Measurements from ENCODE around the gene CACNA1I. TPM values are rescaled to one million over a fixed set of nuclear protein-coding genes. Genes with fewer than 3 reads are reported as not detected.

Gene CACNA1I
- total RNA-seq, 1 donor from 2014 or later, result 0.11 TPM

DNA sequence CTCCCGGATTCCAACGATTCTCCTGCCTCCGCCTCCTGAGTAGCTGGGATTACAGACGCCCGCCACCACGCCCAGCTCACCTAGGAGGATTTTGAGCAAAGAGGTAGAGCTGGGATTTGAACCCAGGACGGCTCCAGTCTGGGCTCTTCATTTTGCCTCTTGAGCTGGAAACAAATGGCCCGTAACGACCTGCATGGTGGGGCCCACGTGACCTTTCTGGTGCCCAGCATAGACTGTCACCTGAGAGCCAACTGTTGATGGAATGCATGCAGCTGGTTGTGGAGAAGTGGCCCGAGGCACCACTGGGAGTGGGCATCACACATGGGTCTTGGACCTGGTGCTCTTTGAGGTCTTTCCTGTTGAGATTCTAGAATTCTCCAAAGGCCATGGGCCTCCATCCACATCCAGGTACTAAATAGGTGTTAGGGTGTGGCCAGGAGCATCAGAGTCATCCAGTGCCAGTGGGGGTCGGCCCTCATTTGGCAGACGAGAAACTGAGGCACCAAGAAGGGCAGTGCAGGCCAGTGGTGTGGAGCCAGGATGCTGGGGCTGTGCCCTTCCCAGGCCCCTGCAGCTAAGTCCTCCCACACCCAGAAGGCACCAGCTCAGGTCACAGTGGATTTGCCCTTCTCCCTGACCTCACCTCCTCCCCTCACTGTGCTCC is 46.3 kb upstream of the CACNA1I start:
- Histone ChIP-seq H3K4me2 (no peak overlapping the region), H3K27me3 (no peaks in the 10 kb centered on the region), H3F3A (ENCODE audit: low read depth) (peaks cover 83% of the 10 kb centered on the region), H3K27ac (no peak overlapping the region), H3K4me3 (no peak overlapping the region), H4K20me1 (ENCODE audit: low read depth) (peaks cover 85% of the 10 kb centered on the region), H3K9me3 (ENCODE audit: low read depth) (no peaks in the 10 kb centered on the region), H3K9ac (no peak overlapping the region), H2AFZ (replicated peaks) (no peak overlapping the region), H3K4me1 (peaks cover 16% of the 10 kb centered on the region), H3K79me2 (ENCODE audit: low read depth) (peaks cover 52% of the 10 kb centered on the region), H3K36me3 (peaks cover 8% of the 10 kb centered on the region)
- peak overlapping the region; percentile 27 for H3K4me3 Mint-ChIP-seq
- H3K9me3 Mint-ChIP-seq, result peaks cover 2% of the 10 kb centered on the region
- no peak for TF ChIP-seq EZH2 (IDR thresholded peaks at IDR 0.05)
- H3K27ac Mint-ChIP-seq, result peak overlapping the region; percentile 27
- peaks cover 57% of the 10 kb centered on the region for H3K4me1 Mint-ChIP-seq
- peaks cover 20% of the 10 kb centered on the region for H3K27me3 Mint-ChIP-seq (ENCODE audit: insufficient read depth, low read depth)
- no peak for DNase-seq (ENCODE audit: low spot score)
- H3K36me3 Mint-ChIP-seq, result peaks cover 30% of the 10 kb centered on the region

DNA sequence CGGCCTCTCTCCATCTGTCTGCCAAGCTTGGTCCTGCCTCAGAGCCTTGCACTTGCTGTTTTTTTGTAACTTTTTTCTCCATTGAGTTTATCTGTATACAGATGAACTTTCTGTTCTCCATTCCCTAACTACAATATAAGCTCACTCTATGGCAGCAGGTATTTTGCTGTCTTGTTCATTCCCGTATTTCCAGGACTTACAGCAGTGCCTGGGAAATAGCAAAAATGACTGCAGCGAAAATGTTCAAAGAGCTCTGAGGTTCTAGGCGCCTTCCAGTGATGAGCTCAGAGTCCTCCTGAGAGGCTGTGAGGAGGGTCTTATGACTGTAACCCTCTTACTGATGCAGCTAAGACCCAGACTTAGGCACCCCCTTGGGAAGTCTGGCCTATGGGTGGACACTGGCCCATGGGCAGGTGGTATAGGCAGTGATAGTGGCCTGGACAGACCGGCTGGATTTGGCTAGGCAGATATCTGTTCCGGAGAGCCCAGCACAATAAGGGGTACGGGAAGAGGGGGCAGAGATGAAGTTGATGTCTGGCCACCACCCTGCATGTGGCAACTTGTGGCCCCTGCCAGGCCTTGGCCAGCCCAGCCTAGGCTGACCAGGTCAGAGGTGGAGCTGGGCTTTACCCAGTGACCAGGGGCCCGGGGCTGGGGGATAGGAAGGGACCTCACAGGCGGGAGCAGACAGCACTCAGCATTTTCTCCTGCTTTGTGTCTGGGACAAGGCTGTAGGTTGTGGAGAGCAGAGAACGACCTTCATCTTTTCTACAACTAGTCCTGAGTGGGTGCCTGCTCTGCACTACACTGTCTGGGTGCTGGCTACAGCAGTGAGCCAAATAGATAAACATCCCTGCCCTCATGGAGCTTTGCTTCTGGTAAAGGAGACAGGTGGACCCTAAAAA is 45.5 kb upstream of the CACNA1I start:
- Mint-ChIP-seq H3K4me3 (peak overlapping the region; percentile 59), H3K4me1 (peaks cover 63% of the 10 kb centered on the region), H3K9me3 (peaks cover 2% of the 10 kb centered on the region), H3K27ac (peak overlapping the region; percentile 27), H3K36me3 (peaks cover 30% of the 10 kb centered on the region), H3K27me3 (ENCODE audit: insufficient read depth, low read depth) (peaks cover 20% of the 10 kb centered on the region)
- H3K9me3 ChIP-seq (ENCODE audit: low read depth), result no peaks in the 10 kb centered on the region
- H3K27me3 ChIP-seq, result no peaks in the 10 kb centered on the region
- peaks cover 16% of the 10 kb centered on the region for H3K4me1 ChIP-seq
- H3K9ac ChIP-seq, result no peak overlapping the region
- H2AFZ ChIP-seq (replicated peaks), result no peak overlapping the region
- peaks cover 92% of the 10 kb centered on the region for H4K20me1 ChIP-seq (ENCODE audit: low read depth)
- no peak overlapping the region for H3K4me3 ChIP-seq
- peaks cover 52% of the 10 kb centered on the region for H3K79me2 ChIP-seq (ENCODE audit: low read depth)
- TF ChIP-seq EZH2phosphoT487 (IDR thresholded peaks at IDR 0.05) (no peak), EZH2 (IDR thresholded peaks at IDR 0.05) (no peak)
- TF ChIP-seq, protein P1, sequence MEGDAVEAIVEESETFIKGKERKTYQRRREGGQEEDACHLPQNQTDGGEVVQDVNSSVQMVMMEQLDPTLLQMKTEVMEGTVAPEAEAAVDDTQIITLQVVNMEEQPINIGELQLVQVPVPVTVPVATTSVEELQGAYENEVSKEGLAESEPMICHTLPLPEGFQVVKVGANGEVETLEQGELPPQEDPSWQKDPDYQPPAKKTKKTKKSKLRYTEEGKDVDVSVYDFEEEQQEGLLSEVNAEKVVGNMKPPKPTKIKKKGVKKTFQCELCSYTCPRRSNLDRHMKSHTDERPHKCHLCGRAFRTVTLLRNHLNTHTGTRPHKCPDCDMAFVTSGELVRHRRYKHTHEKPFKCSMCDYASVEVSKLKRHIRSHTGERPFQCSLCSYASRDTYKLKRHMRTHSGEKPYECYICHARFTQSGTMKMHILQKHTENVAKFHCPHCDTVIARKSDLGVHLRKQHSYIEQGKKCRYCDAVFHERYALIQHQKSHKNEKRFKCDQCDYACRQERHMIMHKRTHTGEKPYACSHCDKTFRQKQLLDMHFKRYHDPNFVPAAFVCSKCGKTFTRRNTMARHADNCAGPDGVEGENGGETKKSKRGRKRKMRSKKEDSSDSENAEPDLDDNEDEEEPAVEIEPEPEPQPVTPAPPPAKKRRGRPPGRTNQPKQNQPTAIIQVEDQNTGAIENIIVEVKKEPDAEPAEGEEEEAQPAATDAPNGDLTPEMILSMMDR (IDR thresholded peaks at IDR 0.05), result no peak
- H3K36me3 ChIP-seq, result peaks cover 8% of the 10 kb centered on the region
- H3K27ac ChIP-seq, result peak overlapping the region; percentile 3
- H3K4me2 ChIP-seq, result no peak overlapping the region
- DNase-seq (ENCODE audit: low spot score), result no peak
- peaks cover 85% of the 10 kb centered on the region for H3F3A ChIP-seq (ENCODE audit: low read depth)

DNA sequence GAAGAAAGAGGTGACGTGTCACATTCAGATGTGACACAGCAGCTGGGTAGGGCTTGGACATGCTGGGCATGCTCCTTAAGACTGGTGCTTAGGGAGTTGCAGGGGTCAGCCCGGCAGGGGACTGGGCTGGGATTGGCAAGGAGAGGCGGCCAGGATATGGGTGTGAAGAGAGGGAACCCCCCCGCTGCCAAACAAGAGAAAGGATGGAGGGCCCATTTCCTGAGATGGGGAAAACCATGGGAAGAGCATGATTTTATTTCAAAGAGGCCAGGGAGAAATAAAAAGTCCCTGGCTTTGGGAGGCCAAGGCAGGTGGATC is 44.9 kb upstream of the CACNA1I start:
- H3K4me3 ChIP-seq, result no peak overlapping the region
- no peak overlapping the region for H3K9ac ChIP-seq
- H3K36me3 ChIP-seq, result peaks cover 8% of the 10 kb centered on the region
- DNase-seq (ENCODE audit: low spot score), result no peak
- peak overlapping the region; percentile 59 for H3K4me3 Mint-ChIP-seq
- no peak overlapping the region for H3K27ac Mint-ChIP-seq
- TF ChIP-seq, protein P1 (IDR thresholded peaks at IDR 0.05), result no peak
- no peak for TF ChIP-seq EZH2phosphoT487 (IDR thresholded peaks at IDR 0.05)
- no peak for TF ChIP-seq EZH2 (IDR thresholded peaks at IDR 0.05)
- no peaks in the 10 kb centered on the region for H3K9me3 ChIP-seq (ENCODE audit: low read depth)
- H3K4me1 ChIP-seq, result peaks cover 16% of the 10 kb centered on the region
- peaks cover 95% of the 10 kb centered on the region for H4K20me1 ChIP-seq (ENCODE audit: low read depth)
- no peak overlapping the region for H3K4me2 ChIP-seq
- peaks cover 30% of the 10 kb centered on the region for H3K36me3 Mint-ChIP-seq
- H2AFZ ChIP-seq (replicated peaks), result no peak overlapping the region
- peaks cover 14% of the 10 kb centered on the region for H3K27me3 Mint-ChIP-seq (ENCODE audit: insufficient read depth, low read depth)
- H3K79me2 ChIP-seq (ENCODE audit: low read depth), result peaks cover 52% of the 10 kb centered on the region
- H3K27me3 ChIP-seq, result no peaks in the 10 kb centered on the region
- H3K4me1 Mint-ChIP-seq, result peaks cover 66% of the 10 kb centered on the region
- H3K27ac ChIP-seq, result peak overlapping the region; percentile 3
- no peaks in the 10 kb centered on the region for H3K9me3 Mint-ChIP-seq
- H3F3A ChIP-seq (ENCODE audit: low read depth), result peaks cover 90% of the 10 kb centered on the region
